Epithelial cell of alveolus of lung (primary cell): ENCODE data around the gene YBX2. TPM values are rescaled to one million over a fixed set of nuclear protein-coding genes. Genes with fewer than 3 reads are reported as not detected.

Experiments
- total RNA-seq: library from RNA; depleted of rRNA; stranded (reverse); fragments of >200 nt; gene quantifications from 2 replicates; pipeline ENCODE4 v1.2.1, GENCODE V29; 2015

Gene YBX2
- 3.9 TPM in 1 of 2 replicates, not detected in the other for total RNA-seq

GRCh38 chr17:7294614-7295153 lies at the start of gene YBX2:
YBX2 (minus strand) TSS chr17:7294639; CDS start chr17:7294500, 139 bp downstream.

DNA sequence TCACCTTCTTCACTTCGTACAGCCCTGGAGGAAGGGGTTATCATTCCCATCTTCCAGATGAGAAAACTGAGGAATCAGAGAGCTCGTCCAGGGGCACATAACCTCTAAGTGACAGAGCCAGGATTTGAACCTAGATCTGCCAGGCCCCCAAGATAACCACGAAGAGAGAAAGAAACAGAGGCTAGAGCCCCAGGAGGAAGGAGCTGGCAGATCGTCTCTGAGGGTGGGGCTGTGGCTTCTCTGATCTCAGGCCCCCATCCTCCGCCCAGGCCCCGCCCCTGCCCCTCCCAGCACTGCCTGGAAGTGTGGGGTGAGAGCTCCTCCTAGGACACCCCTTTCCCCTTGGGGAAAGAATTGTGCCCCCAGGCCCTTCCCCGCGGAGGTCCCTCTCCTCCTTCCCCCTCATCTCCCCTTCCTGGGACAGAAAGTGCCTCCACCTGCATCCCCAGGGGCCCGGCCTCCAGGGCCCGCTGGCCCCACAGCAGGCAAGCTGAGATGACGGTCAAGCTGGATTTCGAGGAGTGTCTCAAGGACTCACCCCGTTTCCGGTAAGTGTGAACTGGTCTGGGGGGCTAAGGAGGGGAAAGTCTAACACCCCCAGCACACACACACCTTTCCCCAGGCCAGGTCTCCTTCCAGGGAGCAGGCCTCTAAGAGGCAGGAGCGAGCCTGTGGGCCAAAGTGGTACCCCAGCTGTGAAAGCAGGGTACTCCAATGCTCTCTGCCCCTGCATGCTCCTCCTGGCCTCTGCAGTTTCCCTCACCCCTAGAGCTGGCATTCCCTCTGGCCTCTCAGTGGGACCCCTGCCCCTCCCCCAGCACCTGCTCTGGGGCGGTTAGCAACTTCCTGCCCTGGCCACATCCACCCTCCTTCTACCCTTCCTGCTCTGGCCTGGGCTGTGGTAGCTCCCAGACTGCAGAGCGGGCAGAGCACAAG lies 42.1 kb upstream of the YBX2 start, which contains the start of gene ACAP1:
Gene ACAP1 (plus strand): TSS at position 290 of the 936 bp plus-strand sequence. CDS start 206 bp downstream, at position 496.

DNA sequence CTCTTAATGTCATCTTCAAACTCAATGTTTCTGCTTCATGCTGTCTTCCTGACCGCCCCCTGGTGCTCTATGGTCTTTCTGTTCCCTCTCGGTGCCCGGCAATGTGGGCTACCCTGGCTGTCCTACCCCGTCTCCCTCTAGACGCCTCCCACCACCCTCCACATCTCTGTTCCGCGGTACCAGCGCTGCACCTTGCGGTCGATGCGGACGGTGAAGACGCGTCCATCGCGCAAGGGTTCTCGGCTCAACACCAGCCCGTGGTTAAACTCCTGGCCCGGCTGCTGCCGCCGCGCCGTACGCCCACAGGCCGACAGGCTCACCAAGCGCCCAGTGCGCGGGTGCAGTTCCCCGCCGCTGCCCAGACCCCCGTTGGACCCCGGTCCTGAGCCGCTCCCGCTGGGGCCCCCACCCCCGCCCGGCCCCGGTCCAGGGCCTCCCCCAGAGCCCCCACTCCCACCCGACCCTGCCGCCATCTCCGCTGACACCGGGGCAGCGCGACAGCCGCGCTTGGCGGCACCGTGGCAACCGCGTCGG lies 34.5 kb upstream of the YBX2 start, which contains the start of gene NEURL4:
Gene NEURL4 (minus strand): TSS at position 496 of the 534 bp plus-strand sequence. CDS start 23 bp downstream, at position 473.

GRCh38 chr17:7314719-7315569 lies 20.5 kb upstream of the YBX2 start, which contains the start of gene GPS2:
GPS2 (minus strand) TSS chr17:7315360; CDS start chr17:7315052, 308 bp downstream.

DNA sequence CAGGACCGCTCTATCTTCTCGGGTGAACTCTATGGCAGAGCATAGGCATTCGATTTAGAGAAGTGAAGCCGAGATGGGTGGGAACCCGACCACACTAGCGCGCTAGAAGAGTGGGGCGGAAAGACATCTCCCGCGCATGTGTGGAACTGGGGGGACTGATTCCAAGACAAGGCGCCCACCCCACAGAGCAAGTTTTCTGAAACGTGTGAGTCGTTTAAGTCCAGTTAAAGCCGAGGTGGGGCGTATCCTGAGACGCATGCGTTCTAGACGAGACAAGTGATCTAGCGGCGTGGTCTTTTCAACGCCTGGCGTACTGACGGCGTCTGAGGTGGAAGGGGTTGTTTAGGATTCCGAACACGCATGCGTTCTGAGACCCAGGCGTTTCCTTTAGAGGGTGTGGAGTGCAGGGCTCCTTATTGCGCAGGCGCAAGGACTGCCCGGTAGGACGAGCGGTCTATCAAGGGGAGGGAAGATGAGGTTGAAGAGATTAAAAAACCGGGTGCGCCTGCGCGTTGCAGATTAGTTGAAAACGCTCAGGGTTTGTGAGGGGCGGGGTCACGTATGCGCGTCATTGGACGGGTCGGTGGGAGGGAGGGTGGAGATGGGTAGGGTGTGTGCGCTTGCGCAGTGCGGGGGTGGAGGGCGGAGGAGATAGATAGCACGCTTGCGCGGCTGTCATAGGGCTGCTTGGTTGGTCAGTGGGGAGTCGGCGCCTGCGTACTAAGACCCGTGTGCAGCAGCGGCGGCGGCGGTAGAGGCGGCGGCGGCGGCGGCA lies 12.7 kb upstream of the YBX2 start, which contains the start of gene EIF5A:
Gene EIF5A (plus strand): TSS at position 718 of the 775 bp plus-strand sequence. CDS start 2,008 bp downstream, outside the sequence.

GRCh38 chr17:7281074-7281952 lies 13.1 kb downstream of the YBX2 start, which contains the start of gene SLC2A4:
SLC2A4 (plus strand) TSS chr17:7281718; CDS start chr17:7281935, 217 bp downstream.

GRCh38 chr17:7262192-7262934 lies 32.1 kb downstream of the YBX2 start, which contains the start of gene CLDN7:
CLDN7 (minus strand) TSS chr17:7262478; CDS start chr17:7262043, 435 bp downstream.

GRCh38 chr17:7252176-7253043 lies 42.0 kb downstream of the YBX2 start, which contains the start of gene ELP5:
ELP5 (plus strand) TSS chr17:7252215; CDS start chr17:7252551, 336 bp downstream.

DNA sequence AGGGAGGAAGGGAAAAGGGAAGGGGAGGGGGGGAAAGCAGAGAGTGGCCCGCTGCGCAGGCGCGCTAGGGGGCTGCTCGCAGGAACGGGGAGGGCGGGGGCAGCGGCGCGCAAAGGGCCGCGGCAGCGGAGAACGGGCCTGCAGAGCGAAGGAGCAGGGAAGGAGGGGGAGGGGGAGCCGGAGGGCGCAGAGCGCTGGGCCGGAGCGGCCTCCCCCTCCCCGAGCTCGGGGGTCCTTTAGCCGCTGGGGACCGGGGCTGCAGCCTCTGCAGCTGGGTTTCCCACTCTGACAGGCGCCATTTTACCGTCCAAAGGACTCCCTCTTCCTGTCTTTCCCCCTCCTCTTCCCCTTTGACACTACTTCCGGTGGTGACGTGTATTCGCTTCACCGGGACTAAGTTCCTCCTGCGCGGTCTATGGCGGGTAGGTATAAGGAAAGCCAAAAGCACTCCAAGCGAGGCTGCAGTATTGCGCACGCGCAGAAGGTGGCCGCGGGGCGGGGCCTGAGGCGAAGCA lies 42.7 kb downstream of the YBX2 start, which contains the start of gene CTDNEP1:
Gene CTDNEP1 (minus strand): TSS at position 74 of the 515 bp plus-strand sequence. CDS start 438 bp downstream, outside the sequence.

DNA sequence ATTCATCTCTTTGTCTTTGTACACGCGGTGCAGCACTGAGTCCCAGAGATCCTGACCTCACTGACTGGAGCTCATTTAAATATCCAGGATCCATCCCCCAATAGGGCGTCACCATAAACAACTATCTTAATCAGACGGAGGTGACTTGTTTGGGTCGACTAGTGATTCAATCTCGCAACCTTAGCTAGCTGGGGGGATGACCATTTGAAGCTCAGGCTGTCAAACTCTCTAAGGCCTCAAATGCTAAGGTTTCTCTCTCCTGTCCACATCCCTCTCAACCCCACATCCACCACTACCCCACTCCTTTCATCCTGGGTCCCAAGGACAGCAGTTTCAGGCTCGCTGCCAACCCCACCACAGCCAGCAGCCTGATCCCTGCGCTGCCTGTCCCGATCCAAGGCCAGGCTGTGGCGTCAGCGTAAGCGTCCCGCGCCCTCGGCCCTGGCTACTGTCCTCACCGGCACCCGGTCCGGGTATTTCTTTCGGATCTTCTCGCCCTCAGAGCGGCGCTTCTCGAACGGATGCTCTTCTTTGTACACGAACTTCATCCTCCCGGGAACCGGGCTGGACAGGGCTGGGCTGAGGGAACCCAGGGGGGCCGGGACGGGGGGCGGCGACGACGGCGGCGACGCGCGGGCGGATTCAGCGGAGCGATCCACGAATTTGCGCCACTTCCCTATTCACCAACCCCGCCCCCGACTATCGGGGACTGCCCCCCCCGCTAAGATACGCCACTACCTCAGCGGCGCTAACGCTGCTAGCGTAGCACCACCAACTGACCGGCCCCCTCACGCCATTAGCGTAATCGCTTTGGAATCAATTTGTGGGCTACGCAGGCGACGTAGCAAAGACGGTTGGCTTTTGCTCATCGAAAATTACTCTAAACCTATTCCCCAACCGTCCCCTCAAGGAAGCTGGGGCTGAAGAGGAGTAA lies 52.4 kb downstream of the YBX2 start, which contains the start of gene GABARAP:
Gene GABARAP (minus strand): TSS at position 667 of the 934 bp plus-strand sequence. CDS start 119 bp downstream, at position 548.

GRCh38 chr17:7239091-7240027 lies 55.1 kb downstream of the YBX2 start, which contains the start of gene PHF23:
PHF23 (minus strand) TSS chr17:7239457; CDS start chr17:7239279, 178 bp downstream.

